Measurements from ENCODE around the gene ENO1. TPM values are rescaled to one million over a fixed set of nuclear protein-coding genes. Genes with fewer than 3 reads are reported as not detected.
A peak's percentile ranks its signal among the peaks of the same experiment; 100 is the strongest.
"Not testable (repeated sequence)": the region's sequence is repeated elsewhere in the genome, so short reads cannot be mapped to it uniquely, and the experiment has no call there.

ENO1 gene
- total RNA-seq, 2 donors from 2014 or later, result 2,254 to 2,801 TPM

- DNase-seq (ENCODE audit: low spot score) (no peak), ATAC-seq (no peak)
- no peaks in the 10 kb centered on the region for H3K4me1 Mint-ChIP-seq (ENCODE audit: low read depth in 2 of 2)
- H3K27me3 Mint-ChIP-seq, result no peaks in the 10 kb centered on the region
- H3K9me3 Mint-ChIP-seq, result no peaks in the 10 kb centered on the region
- H3K4me3 Mint-ChIP-seq, result no peak overlapping the region
- H3K27ac Mint-ChIP-seq, result no peak overlapping the region
- H3K36me3 Mint-ChIP-seq, result no peaks in the 10 kb centered on the region
Observed at GRCh38 chr1:8886589-8886988, 8.1 kb upstream of the ENO1 start.

GRCh38 chr1:8886031-8886524 lies 7.6 kb upstream of the ENO1 start:
- not testable (repeated sequence) for ATAC-seq; H3K4me1 Mint-ChIP-seq (ENCODE audit: low read depth in 2 of 2); H3K4me3 Mint-ChIP-seq; H3K27me3 Mint-ChIP-seq; H3K36me3 Mint-ChIP-seq; H3K9me3 Mint-ChIP-seq; DNase-seq (ENCODE audit: low spot score)
- H3K27ac Mint-ChIP-seq, result peak overlapping the region in 1 of 2 donors; percentile 29

GRCh38 chr1:8884105-8884504 lies 5.6 kb upstream of the ENO1 start:
- H3K27ac Mint-ChIP-seq, result peak overlapping the region in 1 of 2 donors; percentile 39
- not testable (repeated sequence) for H3K27me3 Mint-ChIP-seq; H3K36me3 Mint-ChIP-seq; H3K9me3 Mint-ChIP-seq; DNase-seq (ENCODE audit: low spot score); H3K4me3 Mint-ChIP-seq; ATAC-seq
- H3K4me1 Mint-ChIP-seq (ENCODE audit: low read depth in 2 of 2), result peaks cover 17% of the 10 kb centered on the region in 2 donors

- H3K9me3 Mint-ChIP-seq, result no peaks in the 10 kb centered on the region
- no peak for DNase-seq (ENCODE audit: low spot score)
- no peak for ATAC-seq
- peaks cover 17% of the 10 kb centered on the region in 2 donors for H3K4me1 Mint-ChIP-seq (ENCODE audit: low read depth in 2 of 2)
- H3K36me3 Mint-ChIP-seq, result no peaks in the 10 kb centered on the region
- peak overlapping the region in 1 of 2 donors; percentile 39 for H3K27ac Mint-ChIP-seq
- H3K27me3 Mint-ChIP-seq, result no peaks in the 10 kb centered on the region
- no peak overlapping the region for H3K4me3 Mint-ChIP-seq
Observed at GRCh38 chr1:8883491-8883890, 5.0 kb upstream of the ENO1 start.

- H3K4me1 Mint-ChIP-seq (ENCODE audit: low read depth in 2 of 2), result peaks cover 21 to 23% of the 10 kb centered on the region in 2 donors
- no peaks in the 10 kb centered on the region for H3K9me3 Mint-ChIP-seq
- H3K4me3 Mint-ChIP-seq, result peak overlapping the region; percentile 85
- peak overlapping the region; percentile 92 to 97 for H3K27ac Mint-ChIP-seq
- H3K36me3 Mint-ChIP-seq, result peaks cover 12% of the 10 kb centered on the region
- peak; percentile 70 for DNase-seq (ENCODE audit: low spot score)
- no peak for ATAC-seq
- H3K27me3 Mint-ChIP-seq, result no peaks in the 10 kb centered on the region
Observed at GRCh38 chr1:8879922-8880676, 1.6 kb upstream of the ENO1 start.

- no peak for ATAC-seq
- Mint-ChIP-seq H3K36me3 (peaks cover 18% of the 10 kb centered on the region), H3K4me1 (ENCODE audit: low read depth in 2 of 2) (peaks cover 27 to 28% of the 10 kb centered on the region in 2 donors), H3K9me3 (no peaks in the 10 kb centered on the region), H3K27ac (peak overlapping the region; percentile 92 to 97), H3K4me3 (peak overlapping the region; percentile 85), H3K27me3 (no peaks in the 10 kb centered on the region)
- DNase-seq (ENCODE audit: low spot score), result no peak
Observed at GRCh38 chr1:8879464-8879921, 1.0 kb upstream of the ENO1 start.

GRCh38 chr1:8878698-8879463 lies 395 bp upstream of the ENO1 start:
- peak; percentile 98 for DNase-seq (ENCODE audit: low spot score)
- no peaks in the 10 kb centered on the region for H3K9me3 Mint-ChIP-seq
- no peaks in the 10 kb centered on the region for H3K27me3 Mint-ChIP-seq
- H3K4me3 Mint-ChIP-seq, result peak overlapping the region; percentile 86
- H3K36me3 Mint-ChIP-seq, result peaks cover 18% of the 10 kb centered on the region
- H3K4me1 Mint-ChIP-seq (ENCODE audit: low read depth in 2 of 2), result peaks cover 27 to 31% of the 10 kb centered on the region in 2 donors
- peak; percentile 86 to 91 for ATAC-seq
- H3K27ac Mint-ChIP-seq, result peak overlapping the region; percentile 92 to 97

- no peak for ATAC-seq
- no peak for DNase-seq (ENCODE audit: low spot score)
- peak overlapping the region; percentile 92 to 97 for H3K27ac Mint-ChIP-seq
- peak overlapping the region; percentile 86 for H3K4me3 Mint-ChIP-seq
- H3K36me3 Mint-ChIP-seq, result peaks cover 31% of the 10 kb centered on the region
- no peaks in the 10 kb centered on the region for H3K27me3 Mint-ChIP-seq
- peaks cover 44 to 52% of the 10 kb centered on the region in 2 donors for H3K4me1 Mint-ChIP-seq (ENCODE audit: low read depth in 2 of 2)
- no peaks in the 10 kb centered on the region for H3K9me3 Mint-ChIP-seq
Observed at GRCh38 chr1:8876087-8876486, 2.4 kb downstream of the ENO1 start.

- Mint-ChIP-seq H3K27me3 (no peaks in the 10 kb centered on the region), H3K9me3 (no peaks in the 10 kb centered on the region), H3K4me3 (peak overlapping the region; percentile 86), H3K4me1 (ENCODE audit: low read depth in 2 of 2) (peaks cover 44 to 53% of the 10 kb centered on the region in 2 donors), H3K27ac (peak overlapping the region; percentile 92 to 97), H3K36me3 (peaks cover 39% of the 10 kb centered on the region)
- DNase-seq (ENCODE audit: low spot score) (no peak), ATAC-seq (no peak)
Observed at GRCh38 chr1:8875216-8875861, 3.1 kb downstream of the ENO1 start.

GRCh38 chr1:8874230-8875201 lies 4.0 kb downstream of the ENO1 start:
- peaks cover 37 to 49% of the 10 kb centered on the region in 2 donors for H3K4me1 Mint-ChIP-seq (ENCODE audit: low read depth in 2 of 2)
- H3K4me3 Mint-ChIP-seq, result peak overlapping the region; percentile 86
- H3K27ac Mint-ChIP-seq, result peak overlapping the region; percentile 92 to 97

GRCh38 chr1:8873506-8874229 lies 4.8 kb downstream of the ENO1 start:
- H3K4me1 Mint-ChIP-seq (ENCODE audit: low read depth in 2 of 2), result peaks cover 41 to 51% of the 10 kb centered on the region in 2 donors
- H3K9me3 Mint-ChIP-seq, result no peaks in the 10 kb centered on the region
- ATAC-seq, result peak; percentile 60 to 70
- no peaks in the 10 kb centered on the region for H3K27me3 Mint-ChIP-seq
- peaks cover 43% of the 10 kb centered on the region for H3K36me3 Mint-ChIP-seq
- H3K4me3 Mint-ChIP-seq, result peak overlapping the region; percentile 79
- peak; percentile 84 for DNase-seq (ENCODE audit: low spot score)
- H3K27ac Mint-ChIP-seq, result peak overlapping the region; percentile 79 to 97

More at GRCh38 chr1:8874230-8875201, 4.0 kb downstream of the ENO1 start:
- Mint-ChIP-seq H3K36me3 (peaks cover 40% of the 10 kb centered on the region), H3K27me3 (no peaks in the 10 kb centered on the region), H3K9me3 (no peaks in the 10 kb centered on the region)
- ATAC-seq (no peak), DNase-seq (ENCODE audit: low spot score) (no peak)

- no peaks in the 10 kb centered on the region for H3K9me3 Mint-ChIP-seq
- no peak for DNase-seq (ENCODE audit: low spot score)
- ATAC-seq, result no peak
- peak overlapping the region; percentile 79 for H3K4me3 Mint-ChIP-seq
- H3K4me1 Mint-ChIP-seq (ENCODE audit: low read depth in 2 of 2), result peaks cover 41 to 51% of the 10 kb centered on the region in 2 donors
- peaks cover 45% of the 10 kb centered on the region for H3K36me3 Mint-ChIP-seq
- H3K27ac Mint-ChIP-seq, result peak overlapping the region; percentile 79 to 97
- H3K27me3 Mint-ChIP-seq, result no peaks in the 10 kb centered on the region
Observed at GRCh38 chr1:8873001-8873400, 5.5 kb downstream of the ENO1 start.

Data from natural killer cell treated with Interleukin-12 subunit alpha and Interleukin-12 subunit beta and Interleukin-15 and Interleukin-18, amount 100 ng/mL, for 72 hours (primary cell).